ENCODE measurements around the gene ARSG. TPM values are rescaled to one million over a fixed set of nuclear protein-coding genes. Genes with fewer than 3 reads are reported as not detected.

Gene ARSG
- total RNA-seq: 1.9 and 2.1 TPM in 2 replicates

DNA sequence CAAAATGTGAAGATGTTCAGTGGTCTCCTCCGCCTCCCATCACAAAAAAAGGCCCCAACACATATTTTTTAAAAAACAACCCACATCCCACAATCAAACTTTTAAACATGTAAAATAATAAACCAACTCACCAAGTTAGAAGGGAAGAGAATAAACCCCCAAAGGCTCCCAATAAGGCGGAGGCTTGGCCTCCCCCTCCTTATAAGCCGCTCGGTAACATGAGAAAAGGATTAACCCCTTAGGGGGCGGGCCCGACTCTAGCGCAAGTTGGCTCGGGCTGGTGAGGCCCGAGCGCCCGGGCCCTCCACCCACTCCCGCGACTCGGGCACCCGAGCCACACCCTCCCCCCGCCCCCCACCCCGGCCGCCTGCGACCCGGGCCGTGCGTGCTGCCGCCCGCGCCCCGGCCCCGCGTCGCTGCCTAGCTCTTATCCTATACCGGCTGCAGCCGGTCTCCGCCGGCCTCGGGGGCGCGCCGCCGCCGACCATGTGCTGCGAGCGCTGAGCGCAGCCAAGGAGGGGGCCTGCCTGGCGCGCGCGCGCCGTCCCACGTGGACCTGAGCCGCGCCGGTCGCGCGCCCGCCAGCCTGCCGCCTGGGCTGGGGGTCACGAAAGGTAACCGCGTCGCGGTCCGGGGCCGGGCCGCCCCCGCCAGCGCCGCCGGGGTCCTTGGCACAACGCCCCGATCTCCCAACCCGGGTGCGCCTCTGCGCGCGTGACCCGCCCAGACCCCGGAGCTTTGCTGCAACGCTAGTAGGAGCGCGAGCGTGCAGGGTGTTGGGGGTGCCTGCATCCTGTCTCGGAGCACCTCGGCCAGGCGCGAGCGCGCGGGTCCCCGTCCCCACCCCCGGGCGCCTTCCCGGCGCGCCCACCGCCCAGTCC is at the start of gene ARSG, which contains the start of gene SLC16A6:
Gene ARSG, plus strand, starts transcription at position 541 of the 881 bp plus-strand sequence. CDS start 15,999 bp downstream, outside the sequence.
Gene SLC16A6, minus strand, starts transcription at position 173 of the 881 bp plus-strand sequence. CDS start 12,807 bp downstream, outside the sequence.

DNA sequence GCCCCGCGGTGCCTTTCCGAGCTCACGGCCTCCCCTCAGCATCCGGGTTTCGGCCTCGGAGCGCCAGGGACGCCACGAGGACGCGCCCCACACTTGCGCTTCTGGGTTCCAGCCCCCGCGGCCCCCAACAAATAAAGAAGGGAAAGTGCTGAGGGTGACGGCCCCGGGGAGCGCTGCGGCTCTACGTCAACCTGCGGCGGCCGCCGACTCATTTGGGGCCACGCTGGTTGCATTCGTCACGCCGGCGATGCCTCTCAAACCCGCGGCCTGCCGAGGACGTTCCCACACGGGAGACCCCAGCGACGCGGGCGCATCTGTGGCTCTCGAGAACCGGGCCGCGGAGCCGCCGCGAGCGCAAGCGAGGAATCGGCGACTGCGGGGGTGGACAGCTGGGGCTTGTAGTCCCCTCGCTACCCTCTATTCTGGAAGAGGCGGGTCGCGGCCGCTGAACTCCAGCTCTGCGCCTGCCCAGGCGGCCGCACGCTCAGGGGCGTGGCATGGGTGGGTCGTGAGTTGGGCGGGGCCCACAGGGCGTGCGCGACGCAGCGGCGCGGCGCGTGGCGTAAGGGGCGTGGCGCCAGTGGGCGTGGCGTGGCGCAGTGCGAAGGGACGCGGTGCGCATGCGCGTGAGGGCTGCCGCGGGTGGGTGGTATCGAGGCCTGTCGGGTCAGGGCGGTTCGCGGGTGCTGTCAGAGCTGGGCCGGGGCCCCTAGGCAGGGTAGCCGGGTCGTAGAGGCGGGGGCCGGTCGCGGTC is 43.7 kb upstream of the ARSG start, which contains the start of gene AMZ2:
Gene AMZ2, plus strand, starts transcription at position 599 of the 754 bp plus-strand sequence. CDS start 2,145 bp downstream, outside the sequence.

DNA sequence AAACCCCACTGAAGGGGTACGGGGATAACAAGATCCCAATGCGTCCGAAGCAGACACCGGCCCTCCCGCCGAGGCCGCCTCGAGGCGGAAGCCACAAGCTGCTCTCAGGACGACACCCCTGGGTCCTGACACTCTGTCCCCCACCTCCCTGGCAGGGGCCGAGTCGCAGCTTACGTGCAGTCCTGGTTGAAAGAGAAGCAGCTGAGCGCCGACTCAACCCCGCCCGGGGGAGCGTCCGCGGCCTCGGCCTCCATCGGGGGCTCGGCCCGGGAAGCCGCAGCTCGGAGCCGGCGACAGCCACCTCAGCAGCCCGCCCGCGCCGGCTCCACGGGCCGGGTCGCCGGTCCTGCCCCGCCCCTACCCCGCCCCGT is 165.9 kb downstream of the ARSG start, which contains the start of gene WIPI1:
Gene WIPI1, minus strand, starts transcription at position 329 of the 371 bp plus-strand sequence. Its CDS starts 75 bp downstream, at position 254.

Other genes with a start within 250 kb of the ARSG start
- 28.0 and 29.6 TPM in 2 replicates for gene AMZ2, start 43.5 kb upstream of the ARSG start, total RNA-seq
- gene SLC16A6, start 368 bp upstream of the ARSG start, total RNA-seq: 0.43 and 0.54 TPM in 2 replicates
- gene WIPI1, start 166.0 kb downstream of the ARSG start, total RNA-seq: 50.5 and 97.1 TPM in 2 replicates
- gene PRKAR1A, start 220.9 kb downstream of the ARSG start, total RNA-seq: 470 and 525 TPM in 2 replicates